ENCODE measurements around the gene FBXL13. TPM values are rescaled to one million over a fixed set of nuclear protein-coding genes. Genes with fewer than 3 reads are reported as not detected.
A peak's percentile ranks its signal among the peaks of the same experiment; 100 is the strongest.
"Not testable (repeated sequence)": the region's sequence is repeated elsewhere in the genome, so short reads cannot be mapped to it uniquely, and the experiment has no call there.

Gene FBXL13
- total and polyA plus RNA-seq, 5 donors = 0.07 to 1.3 (median 0.68) TPM

GRCh38 chr7:102811942-102812678, 262.5 kb downstream of the FBXL13 start:
- intact Hi-C loops (cut with DNase I) = no loop called here

GRCh38 chr7:102810916-102811315, 263.7 kb downstream of the FBXL13 start:
- DNase-seq (no peak), ATAC-seq (no peak)
- H3K9me3 ChIP-seq (ENCODE audit: control insufficient read depth, low read length) = no peaks in the 10 kb centered on the region
- H3K4me3 ChIP-seq (ENCODE audit: low read length) = no peak overlapping the region
- H3K27ac ChIP-seq (ENCODE audit: low read length) = no peak overlapping the region
- intact Hi-C loops (cut with DNase I) = no loop called here
- no peaks in the 10 kb centered on the region for H3K4me1 ChIP-seq (ENCODE audit: control insufficient read depth, insufficient read depth, low read length)
- no peaks in the 10 kb centered on the region for H3K27me3 ChIP-seq (ENCODE audit: control insufficient read depth, insufficient read depth)

More at GRCh38 chr7:102811942-102812678, 262.5 kb downstream of the FBXL13 start:
- WGBS = 39% methylated on average over 8 of the region's 8 CpGs
- DNase-seq = no peak
- Histone ChIP-seq H3K4me1 (ENCODE audit: control insufficient read depth, insufficient read depth, low read length) (no peaks in the 10 kb centered on the region), H3K27ac (ENCODE audit: low read length) (no peak overlapping the region), H3K27me3 (ENCODE audit: control insufficient read depth, insufficient read depth) (no peaks in the 10 kb centered on the region), H3K4me3 (ENCODE audit: low read length) (no peak overlapping the region), H3K9me3 (ENCODE audit: control insufficient read depth, low read length) (no peaks in the 10 kb centered on the region)
- ATAC-seq = peak in 1 of 2 donors; percentile 63

- no peaks in the 10 kb centered on the region for H3K4me1 ChIP-seq (ENCODE audit: control insufficient read depth, insufficient read depth, low read length)
- H3K9me3 ChIP-seq (ENCODE audit: control insufficient read depth, low read length) = no peaks in the 10 kb centered on the region
- DNase-seq (no peak), ATAC-seq (no peak)
- intact Hi-C loops (cut with DNase I) = no loop called here
- H3K27me3 ChIP-seq (ENCODE audit: control insufficient read depth, insufficient read depth) = no peaks in the 10 kb centered on the region
- WGBS = 88% methylated on average over 7 of the region's 7 CpGs
- no peak overlapping the region for H3K27ac ChIP-seq (ENCODE audit: low read length)
- H3K4me3 ChIP-seq (ENCODE audit: low read length) = no peak overlapping the region
Observed at GRCh38 chr7:102806613-102807012, 268.0 kb downstream of the FBXL13 start.

- H3K27ac ChIP-seq (ENCODE audit: low read length); H3K9me3 ChIP-seq (ENCODE audit: control insufficient read depth, low read length); H3K4me1 ChIP-seq (ENCODE audit: control insufficient read depth, insufficient read depth, low read length); DNase-seq; H3K4me3 ChIP-seq (ENCODE audit: low read length); ATAC-seq; intact Hi-C loops (cut with DNase I); H3K27me3 ChIP-seq (ENCODE audit: control insufficient read depth, insufficient read depth): not testable (repeated sequence)
- 93% methylated on average over 4 of the region's 6 CpGs for WGBS
Observed at GRCh38 chr7:102795987-102796595, 278.5 kb downstream of the FBXL13 start.

GRCh38 chr7:102794567-102794966, 280.0 kb downstream of the FBXL13 start:
- intact Hi-C loops (cut with DNase I); H3K4me1 ChIP-seq (ENCODE audit: control insufficient read depth, insufficient read depth, low read length); H3K4me3 ChIP-seq (ENCODE audit: low read length); H3K27ac ChIP-seq (ENCODE audit: low read length); H3K9me3 ChIP-seq (ENCODE audit: control insufficient read depth, low read length); ATAC-seq; DNase-seq; H3K27me3 ChIP-seq (ENCODE audit: control insufficient read depth, insufficient read depth): not testable (repeated sequence)
- 84% methylated on average over 1 of the region's 1 CpG for WGBS

GRCh38 chr7:102791831-102792230, 282.8 kb downstream of the FBXL13 start:
- intact Hi-C loops (cut with DNase I); H3K27me3 ChIP-seq (ENCODE audit: control insufficient read depth, insufficient read depth): not testable (repeated sequence)
- peak in 1 of 2 donors; percentile 63 for ATAC-seq

DNA sequence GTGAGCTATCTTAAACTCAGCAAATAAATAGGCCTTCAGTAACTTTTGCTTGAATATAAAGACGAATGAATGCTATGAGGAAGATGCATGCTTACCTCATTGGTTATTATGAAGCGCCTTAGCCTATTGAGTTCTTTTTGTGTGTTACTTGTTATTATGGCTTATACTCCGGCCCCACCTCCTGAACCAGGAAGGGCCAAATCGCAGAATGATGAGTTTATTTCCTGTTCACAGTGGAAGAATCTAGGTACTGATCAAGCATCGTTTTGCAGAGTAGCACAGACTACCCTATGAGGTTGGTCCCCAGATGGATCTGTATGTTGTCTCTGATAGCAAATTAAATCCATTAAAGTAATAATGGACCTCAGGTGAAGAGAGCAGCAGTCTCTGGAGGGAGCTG, 283.2 kb downstream of the FBXL13 start:
- H3K4me3 ChIP-seq (ENCODE audit: low read length); H3K9me3 ChIP-seq (ENCODE audit: control insufficient read depth, low read length); H3K27me3 ChIP-seq (ENCODE audit: control insufficient read depth, insufficient read depth); H3K27ac ChIP-seq (ENCODE audit: low read length); H3K4me1 ChIP-seq (ENCODE audit: control insufficient read depth, insufficient read depth, low read length); DNase-seq; ATAC-seq; intact Hi-C loops (cut with DNase I): not testable (repeated sequence)
- 70% methylated on average over 5 of the region's 5 CpGs for WGBS

More at GRCh38 chr7:102791831-102792230, 282.8 kb downstream of the FBXL13 start:
- not testable (repeated sequence) for H3K9me3 ChIP-seq (ENCODE audit: control insufficient read depth, low read length); H3K27ac ChIP-seq (ENCODE audit: low read length); H3K4me3 ChIP-seq (ENCODE audit: low read length); H3K4me1 ChIP-seq (ENCODE audit: control insufficient read depth, insufficient read depth, low read length); DNase-seq

GRCh38 chr7:102790364-102791100, 284.1 kb downstream of the FBXL13 start:
- H3K4me3 ChIP-seq (ENCODE audit: low read length); H3K9me3 ChIP-seq (ENCODE audit: control insufficient read depth, low read length); H3K4me1 ChIP-seq (ENCODE audit: control insufficient read depth, insufficient read depth, low read length); H3K27ac ChIP-seq (ENCODE audit: low read length); intact Hi-C loops (cut with DNase I); DNase-seq; ATAC-seq; H3K27me3 ChIP-seq (ENCODE audit: control insufficient read depth, insufficient read depth): not testable (repeated sequence)
- WGBS = 88% methylated on average over 4 of the region's 4 CpGs

DNA sequence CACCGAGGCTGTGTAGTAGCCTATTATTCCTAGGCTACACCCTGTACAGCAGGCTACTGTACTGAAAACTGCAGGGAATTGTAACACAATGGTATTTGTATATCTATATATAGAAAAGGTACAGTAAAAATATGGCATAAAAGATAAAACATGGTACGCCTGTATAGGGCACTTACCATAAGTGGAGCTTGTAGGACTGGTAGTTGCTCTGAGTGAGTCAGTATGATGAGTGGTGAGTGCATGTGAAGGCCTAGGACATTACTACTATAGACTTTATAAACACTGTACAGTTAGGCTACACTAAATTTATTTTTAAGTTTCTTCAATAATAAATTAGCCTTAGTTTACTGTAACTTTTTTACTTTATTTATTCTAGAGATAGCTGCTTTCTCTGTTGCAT, 285.8 kb downstream of the FBXL13 start:
- H3K9me3 ChIP-seq (ENCODE audit: control insufficient read depth, low read length); ATAC-seq: not testable (repeated sequence)
- 95% methylated on average over 2 of the region's 2 CpGs for WGBS

GRCh38 chr7:102780926-102781325, 293.7 kb downstream of the FBXL13 start:
- H3K4me3 ChIP-seq (ENCODE audit: low read length); H3K27ac ChIP-seq (ENCODE audit: low read length); intact Hi-C loops (cut with DNase I); H3K4me1 ChIP-seq (ENCODE audit: control insufficient read depth, insufficient read depth, low read length); H3K27me3 ChIP-seq (ENCODE audit: control insufficient read depth, insufficient read depth); ATAC-seq; H3K9me3 ChIP-seq (ENCODE audit: control insufficient read depth, low read length): not testable (repeated sequence)
- 97% methylated on average over 10 of the region's 10 CpGs for WGBS
- DNase-seq = peak in 2 of 3 donors; percentile 19 to 22

More for the DNA sequence above, 285.8 kb downstream of the FBXL13 start:
- H3K27me3 ChIP-seq (ENCODE audit: control insufficient read depth, insufficient read depth); H3K27ac ChIP-seq (ENCODE audit: low read length); H3K4me1 ChIP-seq (ENCODE audit: control insufficient read depth, insufficient read depth, low read length); intact Hi-C loops (cut with DNase I); DNase-seq; H3K4me3 ChIP-seq (ENCODE audit: low read length): not testable (repeated sequence)

DNA sequence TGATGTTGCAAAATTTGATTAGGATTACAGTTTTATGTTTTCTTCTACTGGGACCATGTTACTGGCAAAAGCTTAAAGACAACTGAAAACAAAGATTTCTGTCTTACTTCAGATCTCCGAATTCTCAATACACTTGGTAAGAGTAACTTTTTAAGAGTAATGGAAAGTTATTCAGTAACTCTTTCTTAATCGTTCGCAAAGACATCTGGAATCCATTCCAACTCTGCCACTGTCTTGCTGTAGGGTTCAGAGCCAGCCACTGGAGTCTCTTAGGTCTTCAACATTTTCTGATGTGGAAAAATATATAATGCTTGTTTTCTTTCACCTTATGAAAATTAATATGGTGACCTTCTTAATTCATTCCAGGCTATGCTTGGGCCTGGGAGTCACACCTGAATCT, 295.9 kb downstream of the FBXL13 start:
- ATAC-seq; H3K27ac ChIP-seq (ENCODE audit: low read length); intact Hi-C loops (cut with DNase I); H3K9me3 ChIP-seq (ENCODE audit: control insufficient read depth, low read length); H3K27me3 ChIP-seq (ENCODE audit: control insufficient read depth, insufficient read depth); H3K4me3 ChIP-seq (ENCODE audit: low read length); H3K4me1 ChIP-seq (ENCODE audit: control insufficient read depth, insufficient read depth, low read length); DNase-seq: not testable (repeated sequence)
- WGBS = 94% methylated on average over 3 of the region's 3 CpGs
